T-helper 9 cell (primary cell): ENCODE data around the gene PAX1.

ENCODE experiments used
- DNase-seq: peaks from one replicate; pipeline ENCODE4 v3.0.0-alpha.2; 2020

PAX1 gene

DNA sequence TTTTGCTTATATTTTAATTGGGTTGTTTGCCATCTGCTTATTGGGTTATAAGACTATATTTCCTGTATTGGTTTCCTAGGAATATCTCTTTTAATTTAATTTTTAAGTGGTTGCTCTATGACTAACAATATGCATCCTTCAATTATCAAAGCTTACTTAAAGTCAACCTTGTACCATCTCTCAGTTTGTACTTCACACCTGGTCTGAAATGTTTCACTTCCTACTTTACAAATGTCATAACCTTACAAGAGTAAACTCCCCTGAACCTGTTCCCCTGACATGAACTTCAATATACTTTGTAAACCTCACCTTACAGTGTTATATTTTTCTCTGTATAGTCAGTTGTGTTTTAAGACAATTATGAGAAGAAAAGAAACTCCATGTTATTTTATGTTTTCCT lies 35.8 kb downstream of the PAX1 start:
- no peak for DNase-seq

- DNase-seq = no peak
These were observed 57.2 kb downstream of the PAX1 start for GRCh38 chr20:21762646-21763045.

GRCh38 chr20:21767200-21767738 lies 61.8 kb downstream of the PAX1 start:
- no peak for DNase-seq

DNA sequence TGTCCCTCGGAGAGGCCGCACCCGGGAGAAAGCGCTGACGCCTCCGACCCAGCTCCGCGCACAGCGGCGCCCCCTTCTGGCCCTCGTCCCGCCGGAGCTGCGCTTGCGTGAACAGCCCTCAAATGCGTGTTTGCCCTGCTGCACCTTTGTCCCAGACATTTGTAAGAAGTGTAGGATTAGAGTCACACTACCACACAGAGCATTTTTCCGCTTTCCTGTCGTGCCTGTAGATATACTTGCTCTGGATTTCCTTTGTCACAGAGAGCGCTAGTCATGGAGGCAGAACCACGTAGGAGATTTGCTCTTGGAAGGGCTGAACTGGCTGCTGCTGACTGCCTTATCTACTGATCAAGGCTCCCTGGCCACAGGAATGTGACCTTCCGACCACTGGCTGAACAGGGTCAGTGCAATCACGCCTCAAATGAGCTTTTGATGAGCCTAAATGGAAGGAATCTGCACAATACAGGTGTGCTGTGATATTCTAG lies 62.3 kb downstream of the PAX1 start:
- DNase-seq = no peak
